NCI-H1105 treated with DMSO at 0.1 percent for 48 hours (cell line): Measurements from ENCODE around the gene GLT8D2.
"Not testable (repeated sequence)": the region's sequence is repeated elsewhere in the genome, so short reads cannot be mapped to it uniquely, and the experiment has no call there.

Experiments used
- DNase-seq: peaks from one replicate; lab custom pipeline; 2025; lab: John Stamatoyannopoulos, UW

GLT8D2 gene

DNA sequence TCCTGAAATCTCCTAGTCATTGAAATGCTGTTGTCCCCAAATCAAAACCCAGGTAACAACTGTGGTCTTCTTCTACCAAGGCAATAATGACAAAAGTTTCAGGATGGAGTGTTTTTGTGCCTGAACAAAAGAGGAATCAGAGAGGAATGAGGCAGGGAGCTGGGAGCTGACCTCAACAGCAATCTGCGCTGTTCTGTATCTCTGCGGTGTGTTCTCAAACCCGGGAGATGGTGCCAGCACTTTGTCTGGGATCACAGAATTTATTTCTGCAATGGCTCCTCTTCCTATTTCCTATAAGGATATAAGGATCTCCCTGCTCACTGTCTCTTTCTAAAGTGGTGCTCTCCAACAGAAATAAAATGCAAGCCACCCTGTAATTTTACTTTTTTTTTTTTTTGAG, 449 bp upstream of the GLT8D2 start:
- no peak for DNase-seq

GRCh38 chr12:104049278-104049902, 597 bp downstream of the GLT8D2 start:
- DNase-seq = no peak

GRCh38 chr12:104048811-104049210, 1.2 kb downstream of the GLT8D2 start:
- DNase-seq = no peak

GRCh38 chr12:104048162-104048561, 1.8 kb downstream of the GLT8D2 start:
- DNase-seq = no peak

DNA sequence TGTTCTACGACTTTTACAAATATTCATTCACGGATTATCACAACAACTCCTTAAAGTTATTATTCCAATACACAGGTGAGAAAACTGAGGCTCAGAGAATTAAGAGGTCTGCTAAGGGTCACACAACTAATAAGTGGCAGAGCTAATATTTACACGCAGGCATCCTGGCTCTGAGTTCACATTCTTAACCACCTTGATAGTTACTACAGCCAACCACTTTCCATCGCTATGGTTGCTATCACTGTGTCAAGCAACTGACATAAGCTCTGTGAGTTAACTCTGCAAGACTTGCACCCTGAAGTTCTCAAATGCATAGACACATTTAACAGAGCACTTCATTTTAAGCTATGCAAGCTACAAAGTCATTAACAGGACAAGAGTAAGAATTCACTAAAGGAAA, 3.7 kb downstream of the GLT8D2 start:
- no peak for DNase-seq

DNA sequence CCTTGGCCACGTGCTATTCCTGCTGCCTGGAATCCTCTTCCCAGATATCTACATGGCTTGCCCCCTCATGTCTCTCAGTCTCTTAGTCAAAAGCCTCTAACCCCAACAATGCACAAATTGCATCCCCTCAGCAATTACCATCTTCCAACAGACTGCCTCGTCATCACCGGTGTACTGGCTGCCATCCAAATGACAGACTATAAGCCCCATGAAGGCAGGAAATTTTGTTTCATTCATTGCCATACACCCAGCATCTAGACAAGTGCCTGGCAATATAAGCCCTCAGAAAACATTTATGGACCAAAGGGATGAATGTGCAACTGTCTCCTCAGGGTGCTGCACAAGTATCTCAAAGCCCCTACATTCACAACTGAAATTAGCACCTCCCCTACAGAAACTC, 5.8 kb downstream of the GLT8D2 start:
- DNase-seq = no peak

GRCh38 chr12:104042580-104042979, 7.4 kb downstream of the GLT8D2 start:
- no peak for DNase-seq

- not testable (repeated sequence) for DNase-seq
These were observed 10.2 kb downstream of the GLT8D2 start for GRCh38 chr12:104039769-104040168.

DNA sequence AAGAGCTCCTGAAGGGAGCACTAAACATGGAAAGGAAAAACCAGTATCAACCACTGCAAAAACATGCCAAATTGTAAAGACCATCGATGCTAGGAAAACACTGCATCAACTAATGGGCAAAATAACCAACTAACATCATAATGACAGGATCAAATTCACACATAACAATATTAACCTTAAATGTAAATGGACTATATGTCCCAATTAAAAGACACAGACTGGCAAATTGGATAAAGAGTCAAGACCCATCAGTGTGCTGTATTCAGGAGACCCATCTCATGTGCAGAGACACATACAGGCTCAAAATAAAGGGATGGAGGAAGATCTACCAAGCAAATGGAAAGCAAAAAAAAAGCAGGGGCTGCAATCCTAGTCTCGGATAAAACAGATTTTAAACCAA, 13.8 kb downstream of the GLT8D2 start:
- DNase-seq = not testable (repeated sequence)

DNA sequence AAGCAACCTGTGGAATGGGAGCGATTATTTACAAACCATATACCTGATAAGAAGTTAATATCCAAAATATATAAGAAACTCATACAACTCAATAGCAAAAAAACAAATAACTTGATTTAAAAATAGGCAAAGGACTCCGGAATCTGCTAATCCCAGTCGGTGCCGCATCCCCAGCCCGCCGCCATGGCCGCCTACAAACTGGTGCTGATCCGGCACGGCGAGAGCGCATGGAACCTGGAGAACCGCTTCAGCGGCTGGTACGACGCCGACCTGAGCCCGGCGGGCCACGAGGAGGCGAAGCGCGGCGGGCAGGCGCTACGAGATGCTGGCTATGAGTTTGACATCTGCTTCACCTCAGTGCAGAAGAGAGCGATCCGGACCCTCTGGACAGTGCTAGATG, 19.4 kb downstream of the GLT8D2 start:
- not testable (repeated sequence) for DNase-seq

GRCh38 chr12:104026841-104027599, 23.0 kb downstream of the GLT8D2 start:
- no peak for DNase-seq

- no peak for DNase-seq
These were observed 24.2 kb downstream of the GLT8D2 start for GRCh38 chr12:104025771-104026170.

- no peak for DNase-seq
These were observed 25.6 kb downstream of the GLT8D2 start for GRCh38 chr12:104024348-104024747.

- no peak for DNase-seq
These were observed 26.3 kb downstream of the GLT8D2 start for GRCh38 chr12:104023710-104024109.

- DNase-seq = no peak
These were observed 27.2 kb downstream of the GLT8D2 start for GRCh38 chr12:104022786-104023185.

GRCh38 chr12:104021862-104022261, 28.1 kb downstream of the GLT8D2 start:
- not testable (repeated sequence) for DNase-seq

- no peak for DNase-seq
These were observed 37.7 kb downstream of the GLT8D2 start for GRCh38 chr12:104012331-104012730.

DNA sequence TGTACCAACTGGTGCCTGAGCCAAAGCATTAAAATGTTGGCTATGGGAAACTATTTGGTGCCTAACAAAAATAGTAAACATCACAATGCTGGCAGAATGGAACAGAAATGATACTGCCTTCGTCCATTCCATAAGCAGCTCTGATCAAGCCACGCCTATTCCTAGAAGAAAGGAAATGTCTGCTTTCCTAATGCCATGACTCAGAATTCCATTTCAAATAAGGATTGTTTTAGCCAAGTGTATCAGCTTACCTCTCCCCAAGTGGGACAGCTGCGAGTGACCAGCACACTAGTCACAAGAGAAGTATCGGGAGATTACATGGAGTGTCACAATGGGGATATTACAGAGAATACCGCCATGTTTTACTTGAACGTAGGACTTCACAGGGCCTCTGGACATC, 38.7 kb downstream of the GLT8D2 start:
- no peak for DNase-seq

GRCh38 chr12:104010606-104011169, 39.3 kb downstream of the GLT8D2 start:
- DNase-seq = no peak

GRCh38 chr12:104010121-104010520, 39.9 kb downstream of the GLT8D2 start:
- DNase-seq = no peak

- DNase-seq = no peak
These were observed 43.1 kb downstream of the GLT8D2 start for GRCh38 chr12:104006929-104007328.

DNA sequence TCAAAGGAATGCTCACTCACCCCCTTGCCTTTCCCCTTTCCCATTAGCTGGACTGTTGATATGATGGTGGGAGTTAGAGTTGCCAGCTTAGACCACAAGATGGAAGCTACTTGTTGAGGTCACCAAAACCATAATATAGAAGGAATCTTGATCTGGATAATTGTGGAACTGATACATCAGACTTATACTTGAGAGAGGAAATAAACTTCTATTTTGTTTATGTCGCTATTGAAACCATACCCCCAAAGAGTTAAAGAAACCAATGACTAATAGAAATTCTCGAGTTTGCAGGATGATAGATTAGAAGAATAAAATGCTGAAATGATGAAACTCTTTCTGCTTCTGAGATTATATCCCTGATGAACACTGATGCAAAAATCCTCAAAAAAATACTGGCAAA, 46.4 kb downstream of the GLT8D2 start:
- DNase-seq = no peak

- no peak for DNase-seq
These were observed 47.3 kb downstream of the GLT8D2 start for GRCh38 chr12:104002686-104003085.
